A549 (cell line): Measurements from ENCODE around the gene TXN2. TPM values are rescaled to one million over a fixed set of nuclear protein-coding genes. Genes with fewer than 3 reads are reported as not detected.
A peak's percentile ranks its signal among the peaks of the same experiment; 100 is the strongest.

Source experiments
- ATAC-seq, 2 experiments: fragments of 200-7000 bp in 1 of 2; fragments of >200 bp in 1 of 2; cut with Nextera tagmentation in 1 of 2; cut with Tn5 transposase in 1 of 2; 3 replicates each; pipeline versions ENCODE4 v1.8.0 to v1.9.1; 2018 to 2020; ENCODE audit warnings: mild to moderate bottlenecking in 1 of 2, moderate library complexity in 1 of 2
- CTCF ChIA-PET: fragments of 300-600 bp; sonication (Branson Sonifier 250); formaldehyde crosslinking; extraction: SDS; loops from one replicate; lab custom pipeline; 2021; ENCODE audit warnings: antibody characterized with exemption, inconsistent platforms; lab: Yijun Ruan, JAX
- POLR2A ChIA-PET: fragments of 350-600 bp; formaldehyde crosslinking; extraction: SDS; loops from one replicate; lab custom pipeline; 2021; ENCODE audit warnings: antibody characterized with exemption, inconsistent platforms; lab: Yijun Ruan, JAX
- DNase-seq, 2 experiments: peaks; one replicate each; pipeline versions ENCODE4 v3.0.0 to v3.0.0-alpha.2; 2011 to 2016; ENCODE audit warnings: low read depth in 1 of 2, low spot score in 1 of 2
- FAIRE-seq: peaks from 2 replicates; lab custom pipeline; 2011; peaks lifted over from hg19 to GRCh38; lab: Jason Lieb, UNC
- H3K27ac ChIP-seq, 2 experiments: fragments of >200 bp; sonication (Bioruptor Twin); formaldehyde crosslinking; 3 replicates each; pipeline ENCODE4 v1.5.1; 2016 to 2017
- H3K4me1 ChIP-seq: fragments of >200 bp; sonication (Bioruptor Twin); formaldehyde crosslinking; 3 replicates; pipeline ENCODE4 v1.6.1; 2016
- H3K4me2 ChIP-seq: fragments of >200 bp; sonication (Bioruptor Twin); formaldehyde crosslinking; 3 replicates; pipeline ENCODE4 v1.6.1; 2016
- H3K4me3 ChIP-seq: fragments of >200 bp; sonication (Bioruptor Twin); formaldehyde crosslinking; 3 replicates; pipeline ENCODE4 v1.5.1; 2016
- H3K9me3 ChIP-seq: fragments of >200 bp; sonication (Bioruptor Twin); formaldehyde crosslinking; 3 replicates; pipeline ENCODE4 v1.6.1; 2016
- ATOH8 ChIP-seq: fragments of 250-450 bp; sonication (Bioruptor Pico); IDR thresholded peaks from 2 replicates; pipeline ENCODE4 v1.5.0; 2020; ENCODE audit warnings: low read depth, mild to moderate bottlenecking, moderate library complexity
- BHLHE40 ChIP-seq: IDR thresholded peaks from 2 replicates; pipeline ENCODE4 v1.6.1; 2012; ENCODE audit warnings: low read depth, low read length, inconsistent platforms
- CBX2 ChIP-seq: fragments of 200-600 bp; sonication (generic); IDR thresholded peaks from 2 replicates; pipeline ENCODE4 v1.6.1; 2016; ENCODE audit warnings: low read depth, mild to moderate bottlenecking, borderline replicate concordance
- CHD2 ChIP-seq: fragments of 150-350 bp; IDR thresholded peaks from 2 replicates; pipeline ENCODE4 v1.6.1; 2014; ENCODE audit warnings: low read length; ENCODE audit not compliant: partially characterized antibody
- CHD4 ChIP-seq: fragments of 200-600 bp; sonication (generic); IDR thresholded peaks from 2 replicates; pipeline ENCODE4 v1.6.1; 2016; ENCODE audit warnings: antibody characterized with exemption, mild to moderate bottlenecking, borderline replicate concordance
- E2F6 ChIP-seq: IDR thresholded peaks from 2 replicates; pipeline ENCODE4 v1.6.1; 2012; ENCODE audit warnings: low read depth, borderline replicate concordance
- EHF ChIP-seq: fragments of 250-450 bp; sonication (Bioruptor Pico); IDR thresholded peaks from 2 replicates; pipeline ENCODE4 v1.5.0; 2020; ENCODE audit warnings: mild to moderate bottlenecking
- EHMT2 ChIP-seq: fragments of 200-600 bp; sonication (generic); IDR thresholded peaks from 2 replicates; pipeline ENCODE4 v1.6.1; 2016; ENCODE audit warnings: antibody characterized with exemption, low read depth, mild to moderate bottlenecking, moderate library complexity
- ESRRA ChIP-seq: fragments of 150-350 bp; IDR thresholded peaks from 2 replicates; pipeline ENCODE4 v1.6.1; 2014; ENCODE audit warnings: mild to moderate bottlenecking, low read length, borderline replicate concordance
- FOSB ChIP-seq: fragments of 250-450 bp; sonication (Bioruptor Pico); IDR thresholded peaks from 2 replicates; pipeline ENCODE4 v1.5.0; 2020; ENCODE audit warnings: mild to moderate bottlenecking, moderate library complexity
- FOXS1 ChIP-seq: fragments of 250-450 bp; sonication (Bioruptor Pico); IDR thresholded peaks from 2 replicates; pipeline ENCODE4 v1.5.0; 2020; ENCODE audit warnings: mild to moderate bottlenecking, moderate library complexity
- GATA3 ChIP-seq: IDR thresholded peaks from 2 replicates; pipeline ENCODE4 v1.6.1; 2012; ENCODE audit warnings: borderline replicate concordance
- HDAC2 ChIP-seq: fragments of 200-600 bp; sonication (generic); IDR thresholded peaks from 2 replicates; pipeline ENCODE4 v1.6.1; 2016
- HOXB5 ChIP-seq: fragments of 250-450 bp; sonication (Bioruptor Pico); IDR thresholded peaks from 2 replicates; pipeline ENCODE4 v1.5.0; 2020; ENCODE audit warnings: mild to moderate bottlenecking, moderate library complexity
- JUNB ChIP-seq: fragments of >200 bp; sonication (Bioruptor Twin); formaldehyde crosslinking; IDR thresholded peaks from 2 replicates; pipeline ENCODE4 v1.6.1; 2016
- KDM1A ChIP-seq: fragments of 200-600 bp; sonication (generic); IDR thresholded peaks from 2 replicates; pipeline ENCODE4 v1.6.1; 2016; ENCODE audit warnings: low read depth, mild to moderate bottlenecking
- KDM5A ChIP-seq: fragments of 200-600 bp; sonication (generic); IDR thresholded peaks from 2 replicates; pipeline ENCODE4 v1.6.1; 2016; ENCODE audit warnings: antibody characterized with exemption, mild to moderate bottlenecking
- MAFK ChIP-seq: fragments of 450-650 bp; IDR thresholded peaks from 2 replicates; pipeline ENCODE4 v1.6.1; 2014; ENCODE audit not compliant: partially characterized antibody
- MAZ ChIP-seq: fragments of 150-350 bp; IDR thresholded peaks from 2 replicates; pipeline ENCODE4 v1.6.1; 2014; ENCODE audit warnings: antibody characterized with exemption, low read depth, low read length, borderline replicate concordance
- MYC ChIP-seq: IDR thresholded peaks from 2 replicates; pipeline ENCODE4 v1.6.1; 2012; ENCODE audit warnings: mild to moderate bottlenecking, inconsistent platforms, low read length, improper control_type of control experiment, borderline replicate concordance
- PHF8 ChIP-seq: fragments of 200-600 bp; sonication (generic); IDR thresholded peaks from 2 replicates; pipeline ENCODE4 v1.6.1; 2016; ENCODE audit warnings: low read depth, mild to moderate bottlenecking, antibody characterized with exemption, moderate library complexity, borderline replicate concordance
- POLR2A ChIP-seq: IDR thresholded peaks from 2 replicates; pipeline ENCODE4 v1.6.1; 2012; ENCODE audit warnings: mild to moderate bottlenecking, low read length
- POLR2AphosphoS2 ChIP-seq: conservative IDR thresholded peaks from 2 replicates; pipeline ENCODE4 v1.6.1; 2012; ENCODE audit warnings: low read length, improper control_type of control experiment, inconsistent platforms
- RAD21 ChIP-seq, 2 experiments: fragments of >200 bp in 1 of 2; sonication (Bioruptor Twin) in 1 of 2; formaldehyde crosslinking in 1 of 2; IDR thresholded peaks in 1 of 2; conservative IDR thresholded peaks in 1 of 2; 2 replicates in 1 of 2; 3 replicates in 1 of 2; pipeline ENCODE4 v1.6.1; 2012 to 2018; ENCODE audit warnings: inconsistent platforms in 1 of 2
- RARB ChIP-seq: fragments of 250-450 bp; sonication (Bioruptor Pico); IDR thresholded peaks from 2 replicates; pipeline ENCODE4 v1.8.0; 2021; ENCODE audit warnings: mild to moderate bottlenecking, moderate library complexity
- RCOR1 ChIP-seq: fragments of 150-350 bp; IDR thresholded peaks from 2 replicates; pipeline ENCODE4 v1.6.1; 2014; ENCODE audit warnings: antibody characterized with exemption, low read length, low read depth
- REST ChIP-seq: fragments of 200-600 bp; sonication (generic); IDR thresholded peaks from 2 replicates; pipeline ENCODE4 v1.6.1; 2016; ENCODE audit warnings: antibody characterized with exemption, mild to moderate bottlenecking, moderate library complexity
- RFX5 ChIP-seq: fragments of 450-650 bp; IDR thresholded peaks from 2 replicates; pipeline ENCODE4 v1.7.1; 2014; ENCODE audit warnings: antibody characterized with exemption, mild to moderate bottlenecking, moderate library complexity
- RNF2 ChIP-seq: fragments of 200-600 bp; sonication (generic); IDR thresholded peaks from 2 replicates; pipeline ENCODE4 v1.6.1; 2016; ENCODE audit warnings: low read depth, mild to moderate bottlenecking, antibody characterized with exemption, moderate library complexity, borderline replicate concordance
- SMC3 ChIP-seq: fragments of >200 bp; sonication (Bioruptor Twin); formaldehyde crosslinking; IDR thresholded peaks from 3 replicates; pipeline ENCODE4 v1.6.1; 2018; ENCODE audit warnings: inconsistent platforms
- SREBF2 ChIP-seq: fragments of 450-650 bp; IDR thresholded peaks from 2 replicates; pipeline ENCODE4 v1.6.1; 2014; ENCODE audit warnings: mild to moderate bottlenecking, moderate library complexity
- ZNF302 ChIP-seq: fragments of 250-450 bp; sonication (Bioruptor Pico); IDR thresholded peaks from 2 replicates; pipeline ENCODE4 v1.9.0; 2021; ENCODE audit warnings: inconsistent platforms, mild to moderate bottlenecking, moderate library complexity
- WGBS: methylation state at CpG from one replicate; pipeline ENCODE4 v1.1.6; 2017; ENCODE audit errors: missing lambda C conversion rate; 5-methylcytosine and 5-hydroxymethylcytosine counted together
- polyA plus RNA-seq, 4 experiments: library from polyadenylated mRNA; depleted of rRNA in 3 of 4; stranded (reverse); fragments of >200 nt; fragmentation: RNase III in 1 of 4; extraction: RNeasy Plus Mini Kit Qiagen cat#74134 plus additional on column Dnase treatment in 1 of 4; gene quantifications; 2 replicates in 3 of 4; 3 replicates in 1 of 4; pipeline ENCODE4 v1.2.3, GENCODE V29; 2011 to 2017
- TF ChIP-seq, protein P1 (sequence below): fragments of >200 bp; sonication (Bioruptor Twin); formaldehyde crosslinking; IDR thresholded peaks from 2 replicates; pipeline ENCODE4 v1.6.1; 2016
- TF ChIP-seq, protein P2 (sequence below): IDR thresholded peaks from 2 replicates; pipeline ENCODE4 v1.6.1; 2012
- TF ChIP-seq, protein P3 (sequence below): fragments of >200 bp; sonication (Bioruptor Twin); formaldehyde crosslinking; IDR thresholded peaks from 3 replicates; pipeline ENCODE4 v1.6.1; 2016

The TXN2 gene
- polyA plus RNA-seq, 2 of the 4 experiments (the other 2 are of a cell fraction), result 82.2 to 89.6 TPM

GRCh38 chr22:36454916-36455570, 26.4 kb downstream of the TXN2 start:
- WGBS, result 3% methylated on average over 13 of the region's 61 CpGs
- peak; percentile 88 for ATAC-seq
- ChIA-PET CTCF (interaction anchor here (1.0 to 3.1 kb wide), 5 partner anchors 11 to 153 kb away, joined by 3 to 15 read pairs (median 4); no protein-coding TSS in a partner anchor), POLR2A (interaction anchor here (1.0 kb wide), 3 partner anchors 11 to 68 kb away, joined by 3 to 5 read pairs (median 3); partner anchors contain the start of gene MYH9)
- Histone ChIP-seq H3K4me2 (peak overlapping the region; percentile 88), H3K4me3 (peak overlapping the region; percentile 47), H3K27ac (peak overlapping the region; percentile 95 to 98), H3K9me3 (no peaks in the 10 kb centered on the region), H3K4me1 (peaks cover 48% of the 10 kb centered on the region)
- no peak for FAIRE-seq
- DNase-seq, result peak; percentile 73 to 94
- TF ChIP-seq FOSB (CRISPR knock-in tag) (no peak), RNF2 (no peak), RAD21 (conservative IDR thresholded peaks at IDR 0.05 in 1 of 2, IDR thresholded peaks at IDR 0.05 in 1 of 2) (peak in 1 of 2 experiments; percentile 52; a peak in 2 of 5 replicates), E2F6 (peak; percentile 73), RFX5 (no peak), GATA3 (no peak), REST (no peak), JUNB (no peak), MAFK (peak; percentile 17), FOXS1 (CRISPR knock-in tag) (no peak), MYC (peak; percentile 22; the same call in 1 of the 2 replicates), ZNF302 (CRISPR knock-in tag) (no peak), CHD2 (no peak), MAZ (no peak), CBX2 (no peak), HDAC2 (no peak), BHLHE40 (no peak), SREBF2 (no peak), ATOH8 (no peak), SMC3 (peak; percentile 34; the same call in 1 of the 3 replicates), KDM5A (no peak), POLR2A (peak; percentile 38), KDM1A (no peak), ESRRA (no peak), POLR2AphosphoS2 (no peak), RCOR1 (no peak), EHMT2 (no peak), RARB (CRISPR knock-in tag) (no peak), HOXB5 (CRISPR knock-in tag) (no peak), PHF8 (peak; percentile 50; the same call in 1 of the 2 replicates), EHF (CRISPR knock-in tag) (no peak), CHD4 (no peak)
- TF ChIP-seq, protein P1, sequence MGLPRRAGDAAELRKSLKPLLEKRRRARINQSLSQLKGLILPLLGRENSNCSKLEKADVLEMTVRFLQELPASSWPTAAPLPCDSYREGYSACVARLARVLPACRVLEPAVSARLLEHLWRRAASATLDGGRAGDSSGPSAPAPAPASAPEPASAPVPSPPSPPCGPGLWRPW, result no peak
- TF ChIP-seq, protein P2, sequence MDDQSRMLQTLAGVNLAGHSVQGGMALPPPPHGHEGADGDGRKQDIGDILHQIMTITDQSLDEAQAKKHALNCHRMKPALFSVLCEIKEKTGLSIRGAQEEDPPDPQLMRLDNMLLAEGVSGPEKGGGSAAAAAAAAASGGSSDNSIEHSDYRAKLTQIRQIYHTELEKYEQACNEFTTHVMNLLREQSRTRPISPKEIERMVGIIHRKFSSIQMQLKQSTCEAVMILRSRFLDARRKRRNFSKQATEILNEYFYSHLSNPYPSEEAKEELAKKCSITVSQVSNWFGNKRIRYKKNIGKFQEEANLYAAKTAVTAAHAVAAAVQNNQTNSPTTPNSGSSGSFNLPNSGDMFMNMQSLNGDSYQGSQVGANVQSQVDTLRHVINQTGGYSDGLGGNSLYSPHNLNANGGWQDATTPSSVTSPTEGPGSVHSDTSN, result no peak
- TF ChIP-seq, protein P3, sequence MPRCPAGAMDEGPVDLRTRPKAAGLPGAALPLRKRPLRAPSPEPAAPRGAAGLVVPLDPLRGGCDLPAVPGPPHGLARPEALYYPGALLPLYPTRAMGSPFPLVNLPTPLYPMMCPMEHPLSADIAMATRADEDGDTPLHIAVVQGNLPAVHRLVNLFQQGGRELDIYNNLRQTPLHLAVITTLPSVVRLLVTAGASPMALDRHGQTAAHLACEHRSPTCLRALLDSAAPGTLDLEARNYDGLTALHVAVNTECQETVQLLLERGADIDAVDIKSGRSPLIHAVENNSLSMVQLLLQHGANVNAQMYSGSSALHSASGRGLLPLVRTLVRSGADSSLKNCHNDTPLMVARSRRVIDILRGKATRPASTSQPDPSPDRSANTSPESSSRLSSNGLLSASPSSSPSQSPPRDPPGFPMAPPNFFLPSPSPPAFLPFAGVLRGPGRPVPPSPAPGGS, result no peak
